ENCODE results near the gene CYB5B.
A peak's percentile ranks its signal among the peaks of the same experiment; 100 is the strongest.

Gene CYB5B

GRCh38 chr16:69424053-69424934, at the start of gene CYB5B:
TSS of gene CYB5B (plus strand) at chr16:69424619. CDS start at chr16:69424684, 65 bp downstream.
- H3K4me3 ChIP-seq (ENCODE audit: low read depth, low read length) = peak within 1 kb of the TSS; percentile 98
- TF ChIP-seq CTCF (IDR thresholded peaks at IDR 0.05; ENCODE audit: low read depth, low read length, missing control alignments) = no peak
- DNase-seq (ENCODE audit: low read depth) = peak; percentile 98
- in situ Hi-C loops (cut with HindIII; ENCODE audit: low sequenced_read_pairs) = loop anchor here (25.0 kb wide), 1 partner anchor 338 kb away; the partner anchor contains the start of genes NOB1 and WWP2

GRCh38 chr16:69376393-69377059, 47.9 kb upstream of the CYB5B start:
- no peak for DNase-seq (ENCODE audit: low read depth)
- H3K4me3 ChIP-seq (ENCODE audit: low read depth, low read length) = no peak overlapping the region
- in situ Hi-C loops (cut with HindIII; ENCODE audit: low sequenced_read_pairs) = no loop called here
- TF ChIP-seq CTCF (IDR thresholded peaks at IDR 0.05; ENCODE audit: low read depth, low read length, missing control alignments) = no peak

- no peak overlapping the region for H3K4me3 ChIP-seq (ENCODE audit: low read depth, low read length)
- in situ Hi-C loops (cut with HindIII; ENCODE audit: low sequenced_read_pairs) = no loop called here
- TF ChIP-seq CTCF (IDR thresholded peaks at IDR 0.05; ENCODE audit: low read depth, low read length, missing control alignments) = no peak
- DNase-seq (ENCODE audit: low read depth) = no peak
These were observed 46.4 kb upstream of the CYB5B start for GRCh38 chr16:69378036-69378435.

- TF ChIP-seq CTCF (IDR thresholded peaks at IDR 0.05; ENCODE audit: low read depth, low read length, missing control alignments) = no peak
- no peak for DNase-seq (ENCODE audit: low read depth)
- in situ Hi-C loops (cut with HindIII; ENCODE audit: low sequenced_read_pairs) = no loop called here
- no peak overlapping the region for H3K4me3 ChIP-seq (ENCODE audit: low read depth, low read length)
These were observed 45.7 kb upstream of the CYB5B start for GRCh38 chr16:69378760-69379159.

- in situ Hi-C loops (cut with HindIII; ENCODE audit: low sequenced_read_pairs) = no loop called here
- no peak for TF ChIP-seq CTCF (IDR thresholded peaks at IDR 0.05; ENCODE audit: low read depth, low read length, missing control alignments)
These were observed 43.2 kb upstream of the CYB5B start for GRCh38 chr16:69381231-69381630.

GRCh38 chr16:69382421-69382820, 42.0 kb upstream of the CYB5B start:
- no peak overlapping the region for H3K4me3 ChIP-seq (ENCODE audit: low read depth, low read length)
- DNase-seq (ENCODE audit: low read depth) = no peak
- no peak for TF ChIP-seq CTCF (IDR thresholded peaks at IDR 0.05; ENCODE audit: low read depth, low read length, missing control alignments)
- in situ Hi-C loops (cut with HindIII; ENCODE audit: low sequenced_read_pairs) = no loop called here

More at GRCh38 chr16:69381231-69381630, 43.2 kb upstream of the CYB5B start:
- H3K4me3 ChIP-seq (ENCODE audit: low read depth, low read length) = no peak overlapping the region
- no peak for DNase-seq (ENCODE audit: low read depth)
